Sigmoid colon (tissue), 7 donors: ENCODE data around the gene NUTF2. TPM values are rescaled to one million over a fixed set of nuclear protein-coding genes. Genes with fewer than 3 reads are reported as not detected.

Experiments
- DNase-seq: peaks from one replicate; pipeline ENCODE4 v3.0.0-alpha.2; 2019
- H3K27ac ChIP-seq, 4 donors: fragments of 200-600 bp; sonication (generic); one replicate each; pipeline ENCODE4 v1.5.1; 2016 to 2019; ENCODE audit warnings: mild to moderate bottlenecking in 1 of 4
- H3K27me3 ChIP-seq, 3 donors: fragments of 200-600 bp; sonication (generic); one replicate each; pipeline ENCODE4 v1.5.1; 2019; ENCODE audit warnings: mild to moderate bottlenecking in 1 of 3
- H3K36me3 ChIP-seq, 4 donors: fragments of 200-600 bp; sonication (generic); one replicate each; pipeline ENCODE4 v1.5.1; 2016 to 2019
- H3K4me1 ChIP-seq, 4 donors: fragments of 200-600 bp; sonication (generic); one replicate each; pipeline ENCODE4 v1.5.1; 2017 to 2019
- H3K4me3 ChIP-seq, 4 donors: fragments of 200-600 bp; sonication (generic); one replicate each; pipeline ENCODE4 v1.5.1; 2017 to 2019; ENCODE audit warnings: mild to moderate bottlenecking in 2 of 4, moderate library complexity in 1 of 4
- H3K9me3 ChIP-seq, 4 donors: fragments of 200-600 bp in 3 of 4; sonication (generic) in 3 of 4; one replicate each; pipeline versions ENCODE4 v1.5.1 to v1.6.1; 2013 to 2019
- EP300 ChIP-seq, 4 donors: sonication (generic); formaldehyde crosslinking; IDR thresholded peaks; one replicate each; pipeline ENCODE4 v1.6.1; 2017; ENCODE audit warnings: antibody characterized with exemption in 4 of 4
- POLR2A ChIP-seq, 2 donors: fragments of 450-650 bp; IDR thresholded peaks; one replicate each; pipeline ENCODE4 v1.6.1; 2016; ENCODE audit warnings: antibody characterized with exemption in 2 of 2, mild to moderate bottlenecking in 2 of 2, moderate library complexity in 2 of 2
- POLR2AphosphoS5 ChIP-seq, 4 donors: sonication (generic); formaldehyde crosslinking; IDR thresholded peaks; one replicate each; pipeline ENCODE4 v1.6.1; 2017; ENCODE audit warnings: antibody characterized with exemption in 4 of 4
- WGBS, 2 donors: extraction: QIAGEN DNeasy Blood & Tissue Kit; methylation state at CpG; one replicate each; pipeline ENCODE4 v1.1.7; 2013; 5-methylcytosine and 5-hydroxymethylcytosine counted together
- intact Hi-C: fragments of 100-400 bp; cut with DNase I; formaldehyde crosslinking; loops from one replicate; pipeline ENCODE4 v1.15.1; 2023
- polyA plus RNA-seq, 3 donors: library from polyadenylated mRNA; stranded (reverse); fragments of 200-250 nt; gene quantifications; one replicate each; pipeline ENCODE4 v1.2.3, GENCODE V29; 2013
- total RNA-seq, 4 donors: library from RNA; depleted of rRNA; stranded (reverse); fragments of >200 nt; gene quantifications; one replicate each; pipeline ENCODE4 v1.1.0, GENCODE V29; 2016
- TF ChIP-seq, protein P1 (sequence below), 4 experiments: fragments of 450-650 bp in 3 of 4; fragments of 200-600 bp in 1 of 4; IDR thresholded peaks; one replicate each; pipeline ENCODE4 v1.5.1; 2016 to 2019; ENCODE audit warnings: antibody characterized with exemption in 4 of 4, mild to moderate bottlenecking in 3 of 4, moderate library complexity in 2 of 4
- donor health status: healthy with polysubstance abuse.
- donor health status: Bipolar disorder and iron deficiency.
- donor health status: healthy.

NUTF2 gene
- total and polyA plus RNA-seq, 7 donors = 50.8 to 115 (median 93.8) TPM

DNA sequence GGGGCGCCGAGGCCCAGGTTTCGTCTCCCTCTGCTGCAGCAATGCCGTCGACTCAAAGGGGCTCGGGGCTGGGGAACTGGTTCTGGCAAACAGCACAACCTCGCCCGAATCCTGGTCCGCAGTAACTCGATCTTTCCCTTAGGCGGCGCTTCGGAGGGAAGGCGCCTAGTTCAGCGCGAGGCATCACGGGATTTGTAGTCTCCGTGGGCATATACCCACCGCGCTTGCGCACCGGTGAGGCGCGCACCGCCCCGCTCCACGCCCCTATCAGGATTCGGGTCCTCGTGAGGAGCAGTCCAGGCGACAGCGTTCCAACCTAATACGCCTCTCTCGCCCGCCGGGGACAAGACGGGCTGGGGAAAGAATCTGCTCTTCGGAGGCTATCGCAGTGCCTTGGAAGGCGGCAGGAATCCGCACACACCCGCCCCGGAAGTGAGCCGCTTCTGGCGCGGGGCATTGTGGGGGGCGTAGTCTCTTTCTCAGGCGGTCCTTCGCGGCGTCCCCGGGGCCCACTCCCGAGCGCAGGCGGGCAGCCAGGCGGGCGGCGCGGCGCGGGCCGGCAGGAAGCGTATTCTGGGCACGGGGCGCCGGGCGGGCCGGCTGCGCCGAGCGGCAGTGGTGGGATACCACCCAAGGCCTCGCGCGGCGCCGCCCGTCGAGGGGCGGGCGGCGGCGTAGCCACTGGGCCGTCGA, 4.8 kb upstream of the NUTF2 start, which contains the start of gene THAP11:
THAP11 (plus strand) TSS at position 505 of the 693 bp plus-strand sequence. CDS start 235 bp downstream, outside the sequence.
- intact Hi-C loops = loop anchor here (5.0 to 10.0 kb wide), 2 partner anchors 95 to 317 kb away; partner anchors contain the start of genes PSMB10 and RIPOR1
- Histone ChIP-seq H3K4me3 (peak within 1 kb of the TSS; percentile 61 to 94 (median 78)), H3K27ac (peak within 1 kb of the TSS; percentile 96 to 99 (median 99)), H3K4me1 (peaks cover 0 to 42% (median 40%) of the 10 kb centered on the region in 4 donors), H3K9me3 (no peaks in the 10 kb centered on the region), H3K27me3 (no peaks in the 10 kb centered on the region), H3K36me3 (no peaks in the 10 kb centered on the region)
- DNase-seq = peak; percentile 97
- 0 to 1% methylated on average over 83 of the region's 83 CpGs for WGBS, 2 donors
- TF ChIP-seq, protein P1, sequence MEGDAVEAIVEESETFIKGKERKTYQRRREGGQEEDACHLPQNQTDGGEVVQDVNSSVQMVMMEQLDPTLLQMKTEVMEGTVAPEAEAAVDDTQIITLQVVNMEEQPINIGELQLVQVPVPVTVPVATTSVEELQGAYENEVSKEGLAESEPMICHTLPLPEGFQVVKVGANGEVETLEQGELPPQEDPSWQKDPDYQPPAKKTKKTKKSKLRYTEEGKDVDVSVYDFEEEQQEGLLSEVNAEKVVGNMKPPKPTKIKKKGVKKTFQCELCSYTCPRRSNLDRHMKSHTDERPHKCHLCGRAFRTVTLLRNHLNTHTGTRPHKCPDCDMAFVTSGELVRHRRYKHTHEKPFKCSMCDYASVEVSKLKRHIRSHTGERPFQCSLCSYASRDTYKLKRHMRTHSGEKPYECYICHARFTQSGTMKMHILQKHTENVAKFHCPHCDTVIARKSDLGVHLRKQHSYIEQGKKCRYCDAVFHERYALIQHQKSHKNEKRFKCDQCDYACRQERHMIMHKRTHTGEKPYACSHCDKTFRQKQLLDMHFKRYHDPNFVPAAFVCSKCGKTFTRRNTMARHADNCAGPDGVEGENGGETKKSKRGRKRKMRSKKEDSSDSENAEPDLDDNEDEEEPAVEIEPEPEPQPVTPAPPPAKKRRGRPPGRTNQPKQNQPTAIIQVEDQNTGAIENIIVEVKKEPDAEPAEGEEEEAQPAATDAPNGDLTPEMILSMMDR (IDR thresholded peaks at IDR 0.05) = peak; percentile 79 to 93 (median 88)
- TF ChIP-seq POLR2AphosphoS5 (IDR thresholded peaks at IDR 0.05) (peak; percentile 29 to 74 (median 62)), EP300 (IDR thresholded peaks at IDR 0.05) (no peak)

DNA sequence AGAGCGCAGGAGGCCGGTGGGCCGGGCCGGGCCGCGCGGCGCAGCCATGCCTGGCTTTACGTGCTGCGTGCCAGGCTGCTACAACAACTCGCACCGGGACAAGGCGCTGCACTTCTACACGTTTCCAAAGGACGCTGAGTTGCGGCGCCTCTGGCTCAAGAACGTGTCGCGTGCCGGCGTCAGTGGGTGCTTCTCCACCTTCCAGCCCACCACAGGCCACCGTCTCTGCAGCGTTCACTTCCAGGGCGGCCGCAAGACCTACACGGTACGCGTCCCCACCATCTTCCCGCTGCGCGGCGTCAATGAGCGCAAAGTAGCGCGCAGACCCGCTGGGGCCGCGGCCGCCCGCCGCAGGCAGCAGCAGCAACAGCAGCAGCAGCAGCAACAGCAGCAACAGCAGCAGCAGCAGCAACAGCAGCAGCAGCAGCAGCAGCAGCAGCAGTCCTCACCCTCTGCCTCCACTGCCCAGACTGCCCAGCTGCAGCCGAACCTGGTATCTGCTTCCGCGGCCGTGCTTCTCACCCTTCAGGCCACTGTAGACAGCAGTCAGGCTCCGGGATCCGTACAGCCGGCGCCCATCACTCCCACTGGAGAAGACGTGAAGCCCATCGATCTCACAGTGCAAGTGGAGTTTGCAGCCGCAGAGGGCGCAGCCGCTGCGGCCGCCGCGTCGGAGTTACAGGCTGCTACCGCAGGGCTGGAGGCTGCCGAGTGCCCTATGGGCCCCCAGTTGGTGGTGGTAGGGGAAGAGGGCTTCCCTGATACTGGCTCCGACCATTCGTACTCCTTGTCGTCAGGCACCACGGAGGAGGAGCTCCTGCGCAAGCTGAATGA, 4.0 kb upstream of the NUTF2 start:
- 0 to 1% methylated on average over 67 of the region's 67 CpGs for WGBS, 2 donors
- TF ChIP-seq POLR2AphosphoS5 (IDR thresholded peaks at IDR 0.05) (peak in 1 of 4 donors; percentile 1), EP300 (IDR thresholded peaks at IDR 0.05) (no peak)
- TF ChIP-seq, protein P1 (IDR thresholded peaks at IDR 0.05) = peak in 1 of 4 experiments; percentile 19
- Histone ChIP-seq H3K36me3 (no peaks in the 10 kb centered on the region), H3K4me3 (peak overlapping the region; percentile 61 to 94 (median 78)), H3K4me1 (peaks cover 0 to 47% (median 44%) of the 10 kb centered on the region in 4 donors), H3K27me3 (no peaks in the 10 kb centered on the region), H3K9me3 (no peaks in the 10 kb centered on the region), H3K27ac (peak overlapping the region; percentile 96 to 99 (median 99))
- intact Hi-C loops = loop anchor here (5.0 to 10.0 kb wide), 2 partner anchors 95 to 318 kb away; partner anchors contain the start of genes PSMB10 and RIPOR1
- DNase-seq = peak; percentile 82

DNA sequence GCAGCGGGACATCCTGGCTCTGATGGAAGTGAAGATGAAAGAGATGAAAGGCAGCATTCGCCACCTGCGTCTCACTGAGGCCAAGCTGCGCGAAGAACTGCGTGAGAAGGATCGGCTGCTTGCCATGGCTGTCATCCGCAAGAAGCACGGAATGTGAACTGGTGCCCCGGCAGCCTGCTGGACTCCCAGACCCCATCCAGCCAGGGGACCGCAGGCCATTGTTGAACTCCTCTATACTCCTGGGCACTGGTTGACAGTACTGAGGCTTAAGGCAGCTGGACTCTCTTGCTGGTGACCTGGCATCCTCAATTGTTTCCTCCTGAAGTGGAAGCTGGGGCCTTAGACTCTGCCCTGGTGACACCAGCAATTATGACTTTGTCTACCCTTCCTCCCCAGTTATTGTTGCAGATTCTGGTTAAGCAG, 3.4 kb upstream of the NUTF2 start:
- Histone ChIP-seq H3K4me1 (peaks cover 0 to 53% (median 50%) of the 10 kb centered on the region in 4 donors), H3K27ac (peak overlapping the region; percentile 96 to 99 (median 99)), H3K9me3 (no peaks in the 10 kb centered on the region), H3K27me3 (no peaks in the 10 kb centered on the region), H3K4me3 (peak overlapping the region; percentile 61 to 94 (median 78)), H3K36me3 (no peaks in the 10 kb centered on the region)
- 11 to 16% methylated on average over 11 of the region's 11 CpGs for WGBS, 2 donors
- TF ChIP-seq POLR2AphosphoS5 (IDR thresholded peaks at IDR 0.05) (no peak), POLR2A (IDR thresholded peaks at IDR 0.05) (no peak), EP300 (IDR thresholded peaks at IDR 0.05) (no peak)
- TF ChIP-seq, protein P1 (IDR thresholded peaks at IDR 0.05) = no peak
- intact Hi-C loops = loop anchor here (5.0 to 10.0 kb wide), 2 partner anchors 94 to 319 kb away; partner anchors contain the start of genes PSMB10 and RIPOR1
- peak; percentile 73 for DNase-seq

DNA sequence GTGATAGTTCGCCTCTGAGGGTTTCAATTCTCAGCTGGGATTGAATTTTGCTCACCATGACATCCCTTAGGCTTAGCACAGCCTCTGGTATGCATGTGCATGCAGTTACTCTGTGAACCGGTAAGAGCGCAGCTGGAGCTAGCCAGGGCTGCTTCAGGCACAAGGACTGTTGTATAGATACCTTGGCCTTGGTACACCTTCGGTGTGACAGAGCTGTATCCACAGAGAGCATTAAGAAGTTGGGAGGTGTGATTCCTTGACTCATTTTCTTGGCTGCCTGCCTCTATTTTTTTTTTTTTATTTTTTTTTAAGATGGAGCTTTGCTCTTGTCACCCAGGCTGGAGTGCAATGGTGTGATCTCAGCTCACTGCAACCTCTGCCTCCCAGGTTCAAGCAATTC, 2.2 kb upstream of the NUTF2 start:
- Histone ChIP-seq H3K9me3 (no peaks in the 10 kb centered on the region), H3K4me1 (peaks cover 0 to 62% (median 59%) of the 10 kb centered on the region in 4 donors), H3K27me3 (no peaks in the 10 kb centered on the region), H3K4me3 (peak overlapping the region in 2 of 4 donors; percentile 68 to 88), H3K36me3 (no peaks in the 10 kb centered on the region), H3K27ac (peak overlapping the region; percentile 96 to 99 (median 99))
- intact Hi-C loops = loop anchor here (5.0 to 10.0 kb wide), 2 partner anchors 93 to 320 kb away; partner anchors contain the start of genes PSMB10 and RIPOR1
- TF ChIP-seq POLR2A (IDR thresholded peaks at IDR 0.05) (no peak), EP300 (IDR thresholded peaks at IDR 0.05) (no peak), POLR2AphosphoS5 (IDR thresholded peaks at IDR 0.05) (no peak)
- TF ChIP-seq, protein P1 (IDR thresholded peaks at IDR 0.05) = no peak
- WGBS, 2 donors = 86 to 88% methylated on average over 4 of the region's 4 CpGs
- DNase-seq = no peak
